ENCODE results near the gene PREB.
A peak's percentile ranks its signal among the peaks of the same experiment; 100 is the strongest.
"Not testable (repeated sequence)": the region's sequence is repeated elsewhere in the genome, so short reads cannot be mapped to it uniquely, and the experiment has no call there.

PREB gene

DNA sequence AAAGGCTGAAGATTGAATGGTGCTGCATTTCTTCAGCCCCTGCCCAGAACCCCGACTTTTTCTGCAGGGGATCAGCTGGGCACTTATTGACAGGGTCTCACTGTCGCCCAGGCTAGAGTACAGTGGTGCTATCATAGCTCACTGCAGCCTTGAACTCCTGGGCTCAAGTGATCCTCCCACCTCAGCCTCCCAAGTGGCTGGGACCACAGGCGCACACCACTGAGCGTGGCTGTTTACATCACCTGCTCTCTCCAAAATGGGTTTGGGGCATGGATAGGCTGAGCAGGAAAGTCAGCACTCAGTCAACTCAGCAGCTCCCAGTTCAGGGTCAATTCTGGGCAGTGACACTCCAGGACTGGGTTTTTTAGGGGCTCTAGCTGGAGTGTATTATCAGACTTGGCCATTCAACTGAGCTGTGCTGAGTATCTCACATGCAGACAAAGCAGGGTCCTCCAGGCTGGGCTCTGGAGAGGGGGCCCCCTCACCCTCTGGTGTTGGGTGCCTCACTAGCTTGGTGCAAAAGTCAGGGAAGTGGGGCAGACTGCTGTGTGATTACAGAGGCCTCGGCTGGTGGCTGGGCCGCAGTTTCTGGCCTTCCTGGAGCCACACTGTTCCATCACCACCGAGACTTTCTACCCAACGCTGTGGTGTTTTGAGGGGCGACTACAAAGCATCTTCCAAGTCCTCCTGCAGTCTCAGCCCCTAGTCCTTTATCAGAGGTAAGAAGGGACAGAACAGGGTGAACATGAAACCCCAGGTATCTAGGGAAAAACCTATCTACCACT, 6.4 kb downstream of the PREB start:
- DNase-seq (ENCODE audit: low spot score) = no peak

DNA sequence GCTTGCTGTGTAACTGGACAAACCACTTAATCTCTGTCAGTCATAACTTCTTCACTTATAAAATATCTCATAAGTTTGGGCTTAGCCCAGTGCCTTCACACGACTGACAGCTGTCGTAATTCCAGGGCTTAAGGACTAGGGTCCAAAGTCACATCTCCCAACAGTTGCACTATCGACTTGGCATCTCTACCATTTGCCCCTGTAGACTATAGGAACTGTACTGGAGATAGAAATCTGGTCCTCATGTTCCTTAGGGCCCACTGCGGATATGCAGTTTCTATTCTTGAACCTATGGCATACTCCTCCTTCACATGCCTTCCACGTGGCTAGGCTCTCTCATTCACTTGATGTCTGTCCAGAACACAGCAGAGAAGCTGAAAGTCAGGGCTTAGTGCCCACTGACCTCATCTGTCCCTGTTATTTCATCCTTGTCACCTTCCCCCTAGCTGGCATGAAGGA, 8.2 kb downstream of the PREB start:
- no peak for DNase-seq (ENCODE audit: low spot score)

GRCh38 chr2:27125104-27125503, 9.3 kb downstream of the PREB start:
- DNase-seq (ENCODE audit: low spot score) = no peak

GRCh38 chr2:27123302-27124150, 10.9 kb downstream of the PREB start, which contains the start of gene ABHD1:
TSS of gene ABHD1 (plus strand) at chr2:27123815. CDS start at chr2:27123949, 134 bp downstream.
- peak; percentile 77 for DNase-seq (ENCODE audit: low spot score)

- DNase-seq (ENCODE audit: low spot score) = no peak
These were observed 11.6 kb downstream of the PREB start for GRCh38 chr2:27122791-27123190.

- DNase-seq (ENCODE audit: low spot score) = no peak
These were observed 12.5 kb downstream of the PREB start for GRCh38 chr2:27121906-27122305.

DNA sequence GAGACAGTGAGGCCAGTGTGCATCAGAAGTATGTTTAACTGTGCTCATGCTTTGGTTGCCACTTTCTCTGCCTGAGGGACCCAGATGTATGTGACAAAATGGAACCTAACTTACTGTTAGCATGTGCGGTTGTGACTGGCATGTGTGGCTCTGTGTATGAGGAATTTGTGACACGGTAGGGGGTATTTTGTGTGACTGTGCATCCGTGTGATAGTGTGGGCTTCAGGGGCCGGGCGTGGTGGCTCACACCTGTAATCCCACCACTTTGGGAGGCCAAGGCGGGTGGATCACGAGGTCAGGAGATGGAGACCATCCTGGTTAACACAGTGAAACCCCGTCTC, 15.1 kb downstream of the PREB start:
- DNase-seq (ENCODE audit: low spot score) = not testable (repeated sequence)

DNA sequence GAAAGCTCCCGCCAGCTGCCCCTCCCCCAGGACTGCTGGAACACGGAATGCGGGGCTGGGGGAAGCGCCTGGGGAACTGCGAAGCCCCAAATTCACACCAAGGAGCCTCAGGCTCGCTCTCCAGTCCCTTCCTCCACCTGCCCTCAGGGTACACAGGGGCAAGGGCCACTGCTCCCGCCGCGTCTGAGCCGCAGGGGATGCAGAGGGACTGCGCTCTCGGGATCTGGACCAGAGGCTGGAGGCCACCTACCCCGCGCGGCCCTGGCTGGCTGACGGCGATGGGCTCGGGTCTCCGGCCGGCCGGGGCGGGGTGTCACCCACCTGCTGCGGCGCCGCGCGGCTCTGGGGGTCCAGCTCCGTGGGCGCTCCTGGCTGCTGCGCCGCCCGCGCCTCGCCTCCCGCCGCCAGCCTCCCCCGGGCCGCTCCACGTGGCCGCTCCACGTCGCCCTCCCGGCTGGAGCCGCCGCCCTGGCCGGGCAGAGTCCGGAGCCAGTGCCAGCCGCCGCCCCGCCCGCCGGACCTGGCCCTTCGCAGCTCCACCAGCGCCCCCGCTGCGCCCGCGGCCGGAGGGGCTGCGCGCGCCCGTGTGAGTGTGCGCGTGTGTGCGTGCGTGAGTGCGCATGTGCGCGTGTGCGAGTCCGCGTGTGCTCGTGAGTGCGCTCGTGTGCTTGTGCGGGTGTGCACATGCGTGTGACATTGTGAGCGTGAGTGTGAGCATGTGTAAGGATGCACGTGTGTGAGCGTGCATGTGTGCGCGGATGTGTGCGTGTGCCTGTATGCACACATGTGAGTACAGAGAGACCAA, 15.7 kb downstream of the PREB start, which contains the start of gene CGREF1:
Gene CGREF1 (minus strand): TSS at position 604 of the 805 bp plus-strand sequence. CDS start 14,762 bp downstream, outside the sequence.
- no peak for DNase-seq (ENCODE audit: low spot score)

- no peak for DNase-seq (ENCODE audit: low spot score)
These were observed 16.4 kb downstream of the PREB start for GRCh38 chr2:27117995-27118524.

DNA sequence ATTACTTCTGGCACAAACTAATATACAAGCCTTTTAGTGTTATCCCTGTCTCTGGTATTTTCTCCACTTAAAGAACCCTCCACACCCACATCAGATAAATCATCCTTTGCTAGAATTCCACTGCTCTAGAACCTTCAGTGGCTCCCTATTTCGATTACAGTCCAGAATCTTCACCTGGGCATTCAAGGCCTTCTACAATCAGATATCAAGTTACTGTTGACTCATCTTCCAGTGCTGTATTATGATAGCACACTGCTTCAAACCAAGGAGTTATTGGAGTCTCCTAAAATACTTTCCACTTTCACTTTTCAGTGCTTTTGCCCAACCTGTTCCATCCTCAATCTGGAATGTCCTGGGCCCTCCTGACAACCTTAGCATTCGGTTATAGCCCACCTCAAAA, 18.9 kb downstream of the PREB start:
- no peak for DNase-seq (ENCODE audit: low spot score)

DNA sequence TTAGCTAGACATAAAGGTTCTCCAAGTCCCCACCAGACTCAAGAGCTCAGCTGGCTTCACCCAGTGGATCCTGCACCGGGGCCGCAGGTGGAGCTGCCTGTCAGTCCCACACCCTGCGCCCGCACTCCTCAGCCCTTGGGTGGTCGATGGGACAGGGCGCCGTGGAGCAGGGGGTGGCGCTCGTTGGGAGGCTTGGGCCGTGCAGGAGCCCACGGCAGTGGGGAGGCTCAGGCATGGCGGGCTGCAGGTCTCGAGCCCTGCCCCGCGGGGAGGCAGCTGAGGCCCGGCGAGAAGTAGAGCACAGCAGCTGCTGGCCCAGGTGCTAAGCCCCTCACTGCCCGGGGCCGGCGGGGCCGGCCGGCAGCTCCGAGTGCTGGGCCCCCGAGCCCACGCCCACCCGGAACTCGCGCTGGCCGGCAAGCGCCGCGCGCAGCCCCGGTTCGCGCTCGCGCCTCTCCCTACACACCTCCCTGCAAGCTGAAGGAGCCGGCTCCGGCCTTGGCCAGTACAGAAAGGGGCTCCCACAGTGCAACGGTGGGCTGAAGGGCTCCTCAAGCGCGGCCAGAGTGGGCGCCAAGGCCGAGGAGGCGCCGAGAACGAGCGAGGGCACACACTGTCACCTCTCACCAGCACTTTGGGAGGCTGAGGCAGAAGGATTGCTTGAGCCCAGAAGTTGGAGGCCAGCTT, 22.9 kb downstream of the PREB start:
- not testable (repeated sequence) for DNase-seq (ENCODE audit: low spot score)

- DNase-seq (ENCODE audit: low spot score) = not testable (repeated sequence)
These were observed 23.7 kb downstream of the PREB start for GRCh38 chr2:27110603-27111352.

DNA sequence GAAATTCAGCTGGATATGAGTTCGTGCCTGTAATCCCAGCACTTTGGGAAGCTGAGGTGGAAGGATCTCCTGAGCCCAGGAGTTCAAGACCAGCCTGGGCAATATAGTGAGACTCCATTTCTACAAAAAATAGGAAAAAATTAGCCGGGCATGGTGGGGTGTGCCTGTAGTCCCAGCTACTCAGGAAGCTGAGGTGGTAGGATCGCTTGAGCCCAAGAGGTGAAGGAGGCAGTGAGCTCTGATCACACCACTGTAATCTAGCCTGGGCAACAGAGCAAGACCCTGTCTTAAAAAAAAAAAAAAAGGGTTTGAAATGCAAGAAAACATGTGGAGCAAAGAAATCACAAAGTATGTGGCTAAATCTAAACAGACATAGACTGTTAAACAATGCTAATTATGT, 25.4 kb downstream of the PREB start:
- DNase-seq (ENCODE audit: low spot score) = no peak

DNA sequence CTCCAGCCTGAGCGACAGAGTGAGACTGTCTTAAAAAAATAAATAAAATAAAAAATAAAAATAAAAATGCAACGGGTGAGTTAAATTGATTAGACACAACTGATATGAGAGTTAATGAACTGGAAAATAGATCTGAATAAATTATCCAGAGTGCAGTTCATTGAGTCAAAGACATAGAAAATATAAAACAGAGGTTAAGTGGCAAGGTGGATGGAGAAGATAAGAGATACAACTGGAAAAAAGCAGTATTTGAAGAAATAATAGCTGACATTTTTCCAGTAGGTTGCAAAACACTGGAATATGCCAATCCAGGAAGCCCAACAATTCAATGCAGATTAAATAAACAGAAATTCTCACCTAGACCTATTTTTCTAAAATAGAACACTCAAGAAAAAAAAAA, 26.2 kb downstream of the PREB start:
- no peak for DNase-seq (ENCODE audit: low spot score)

- DNase-seq (ENCODE audit: low spot score) = no peak
These were observed 28.5 kb downstream of the PREB start for GRCh38 chr2:27105981-27106380.

DNA sequence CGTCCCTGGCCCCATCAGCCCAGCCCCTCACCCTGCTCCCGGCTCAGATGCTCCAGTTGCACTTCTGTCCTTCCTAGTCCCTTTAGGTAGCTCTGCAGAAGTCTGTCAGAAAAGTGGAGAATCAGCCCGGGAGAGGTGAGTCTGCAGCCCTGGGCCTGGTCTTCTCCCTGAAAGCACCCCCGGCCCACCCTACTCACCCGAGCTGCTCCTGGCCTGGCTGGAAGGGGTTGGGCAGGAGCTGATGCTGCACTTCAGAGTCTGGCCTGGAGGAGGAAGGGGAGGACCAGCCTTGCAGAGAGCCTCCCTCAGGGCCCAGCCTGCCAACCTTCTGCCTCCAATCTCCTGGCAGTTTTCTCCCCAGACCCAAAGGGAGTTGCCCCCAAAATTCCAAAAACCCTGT, 32.1 kb downstream of the PREB start:
- DNase-seq (ENCODE audit: low spot score) = no peak

DNA sequence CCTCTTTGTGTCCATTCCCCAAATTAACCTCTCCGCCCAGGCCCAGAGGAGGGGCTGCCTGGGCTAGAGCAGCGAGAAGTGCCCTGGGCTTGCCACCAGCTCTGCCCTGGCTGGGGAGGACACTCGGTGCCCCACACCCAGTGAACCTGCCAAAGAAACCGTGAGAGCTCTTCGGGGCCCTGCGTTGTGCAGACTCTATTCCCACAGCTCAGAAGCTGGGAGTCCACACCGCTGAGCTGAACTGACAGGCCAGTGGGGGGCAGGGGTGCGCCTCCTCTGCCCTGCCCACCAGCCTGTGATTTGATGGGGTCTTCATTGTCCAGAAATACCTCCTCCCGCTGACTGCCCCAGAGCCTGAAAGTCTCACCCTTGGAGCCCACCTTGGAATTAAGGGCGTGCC, 34.4 kb downstream of the PREB start:
- no peak for DNase-seq (ENCODE audit: low spot score)

GRCh38 chr2:27099334-27099955, 35.0 kb downstream of the PREB start:
- DNase-seq (ENCODE audit: low spot score) = no peak

DNA sequence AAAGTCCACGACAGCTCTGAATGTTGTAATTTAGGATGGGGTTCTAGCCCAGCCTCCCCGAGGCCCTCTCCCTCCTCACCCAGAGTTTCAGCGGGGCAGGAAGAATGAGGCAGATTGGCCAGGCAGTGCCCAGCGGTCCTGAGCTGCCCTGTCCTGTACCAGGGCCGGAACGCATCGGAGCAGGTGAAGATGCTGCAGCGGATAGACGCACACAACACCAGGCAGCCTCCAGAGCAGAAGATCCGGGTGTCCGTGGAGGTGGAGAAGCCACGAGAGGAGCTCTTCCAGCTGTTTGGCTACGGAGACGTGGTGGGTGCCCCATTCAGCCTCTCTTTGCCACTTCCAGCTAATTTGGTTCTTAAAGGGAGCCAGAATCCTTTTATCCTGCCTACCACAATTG, 37.1 kb downstream of the PREB start:
- DNase-seq (ENCODE audit: low spot score) = no peak

DNA sequence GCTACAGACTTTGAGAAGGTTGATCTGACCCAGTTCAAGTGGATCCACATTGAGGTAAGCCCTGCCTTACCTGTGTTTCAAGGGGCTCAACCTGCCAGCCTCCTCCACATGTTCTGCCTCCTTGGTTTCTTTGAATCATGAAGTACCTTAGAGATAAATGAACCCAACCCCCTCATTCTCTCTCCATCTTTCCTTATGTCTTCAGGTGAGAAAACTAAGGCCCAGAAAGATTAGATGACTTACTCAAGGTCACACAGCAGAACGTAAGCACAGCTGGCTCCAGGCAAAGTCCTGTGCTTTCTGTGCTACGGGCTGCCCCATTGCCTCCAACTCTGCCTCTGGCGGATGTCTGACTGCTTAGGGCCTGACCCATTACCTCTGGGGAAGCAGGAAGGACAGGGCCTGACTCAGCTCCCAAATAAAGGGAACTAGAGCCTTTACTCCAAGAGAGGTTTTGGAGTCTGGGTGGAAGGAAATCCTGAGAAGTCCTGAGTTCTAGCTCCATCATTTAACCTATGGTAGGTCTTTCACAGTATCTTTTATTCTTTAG, 37.6 kb downstream of the PREB start:
- DNase-seq (ENCODE audit: low spot score) = no peak
